K562 (cell line): Measurements from ENCODE around the gene VPS11. TPM values are rescaled to one million over a fixed set of nuclear protein-coding genes. Genes with fewer than 3 reads are reported as not detected.

Source experiments
- NRF1 ChIP-seq, 2 experiments: fragments of 450-650 bp; IDR thresholded peaks in 1 of 2; conservative IDR thresholded peaks in 1 of 2; 2 replicates each; pipeline ENCODE4 v1.6.1; 2014; ENCODE audit warnings: mild to moderate bottlenecking in 2 of 2
- PYGO2 ChIP-seq: fragments of 450-650 bp; IDR thresholded peaks from 2 replicates; pipeline ENCODE4 v1.6.1; 2016; ENCODE audit warnings: mild to moderate bottlenecking, missing genetic modification characterization, moderate library complexity, missing compliant biosample characterization
- SRF ChIP-seq, 2 experiments: fragments of 250-450, 450-650 bp in 1 of 2; sonication (Bioruptor Pico) in 1 of 2; sonication (generic) in 1 of 2; formaldehyde crosslinking; IDR thresholded peaks; 2 replicates each; pipeline versions ENCODE4 v1.5.0 to v1.5.1; 2020 to 2022; ENCODE audit warnings: mild to moderate bottlenecking in 1 of 2, missing genetic modification reagents in 1 of 2
- SUPT5H ChIP-seq: fragments of 450-650 bp; IDR thresholded peaks from 2 replicates; pipeline ENCODE4 v1.6.1; 2016
- XRCC4 ChIP-seq: IDR thresholded peaks from one replicate; pipeline ENCODE4 v1.6.1; 2011; ENCODE audit not compliant: insufficient read depth, insufficient read length; ENCODE audit errors: extremely low read depth
- ZBED1 ChIP-seq: IDR thresholded peaks from 2 replicates; pipeline ENCODE4 v1.6.1; 2014
- polyA plus RNA-seq, 8 experiments: library from polyadenylated mRNA; depleted of rRNA in 4 of 8; stranded (reverse) in 5 of 8; unstranded in 3 of 8; fragments of >200 nt; fragmentation: Nextera tagmentation in 2 of 8; fragmentation: Illumina TruSeq in 1 of 8; extraction: Ambion mirVana in 2 of 8; extraction: Trizol in 1 of 8; gene quantifications; 2 replicates each; pipeline versions ENCODE4 v1.2.1 to v1.2.3, GENCODE V29; 2011 to 2014; ENCODE audit warnings: inconsistent platforms in 1 of 8, missing spikeins in 1 of 8
- total RNA-seq, 7 experiments: library from RNA; depleted of rRNA in 6 of 7; stranded (reverse); fragments of >200 nt in 6 of 7; fragmentation: Illumina TruSeq in 2 of 7; extraction: Trizol in 2 of 7; gene quantifications; 2 replicates each; pipeline versions ENCODE4 v1.2.1 to v1.2.3, GENCODE V29; 2011 to 2021; ENCODE audit warnings: low replicate concordance in 1 of 7
- TF ChIP-seq, protein P1 (sequence below): fragments of 200-600 bp; sonication (generic); IDR thresholded peaks from one replicate; pipeline ENCODE4 v1.6.1; 2012; ENCODE audit warnings: mild to moderate bottlenecking, low read depth, low read length, inconsistent platforms
- TF ChIP-seq, protein P2 (sequence below), 2 experiments: fragments of 450-650 bp; IDR thresholded peaks; 2 replicates each; pipeline ENCODE4 v1.6.1; 2016
- TF ChIP-seq, protein P3 (sequence below): fragments of 450-650 bp; IDR thresholded peaks from 2 replicates; pipeline ENCODE4 v1.6.1; 2016; ENCODE audit warnings: low read depth, mild to moderate bottlenecking, moderate library complexity
- TF ChIP-seq, protein P4 (sequence below), 3 experiments: fragments of 200-800 bp in 1 of 3; sonication (Bioruptor generic) in 1 of 3; sonication (generic) in 1 of 3; formaldehyde crosslinking in 1 of 3; IDR thresholded peaks; 2 replicates each; pipeline versions ENCODE4 v1.6.1 to v1.8.0; 2016 to 2022; ENCODE audit warnings: mild to moderate bottlenecking in 2 of 3, missing compliant biosample characterization in 2 of 3, missing genetic modification characterization in 2 of 3, missing genetic modification reagents in 1 of 3

The VPS11 gene
- total and polyA plus RNA-seq, 9 of the 15 experiments (the other 6 are each of a cell fraction or from before 2014, with no cell fraction given): 14.1 to 35.5 (median 27.5) TPM

DNA sequence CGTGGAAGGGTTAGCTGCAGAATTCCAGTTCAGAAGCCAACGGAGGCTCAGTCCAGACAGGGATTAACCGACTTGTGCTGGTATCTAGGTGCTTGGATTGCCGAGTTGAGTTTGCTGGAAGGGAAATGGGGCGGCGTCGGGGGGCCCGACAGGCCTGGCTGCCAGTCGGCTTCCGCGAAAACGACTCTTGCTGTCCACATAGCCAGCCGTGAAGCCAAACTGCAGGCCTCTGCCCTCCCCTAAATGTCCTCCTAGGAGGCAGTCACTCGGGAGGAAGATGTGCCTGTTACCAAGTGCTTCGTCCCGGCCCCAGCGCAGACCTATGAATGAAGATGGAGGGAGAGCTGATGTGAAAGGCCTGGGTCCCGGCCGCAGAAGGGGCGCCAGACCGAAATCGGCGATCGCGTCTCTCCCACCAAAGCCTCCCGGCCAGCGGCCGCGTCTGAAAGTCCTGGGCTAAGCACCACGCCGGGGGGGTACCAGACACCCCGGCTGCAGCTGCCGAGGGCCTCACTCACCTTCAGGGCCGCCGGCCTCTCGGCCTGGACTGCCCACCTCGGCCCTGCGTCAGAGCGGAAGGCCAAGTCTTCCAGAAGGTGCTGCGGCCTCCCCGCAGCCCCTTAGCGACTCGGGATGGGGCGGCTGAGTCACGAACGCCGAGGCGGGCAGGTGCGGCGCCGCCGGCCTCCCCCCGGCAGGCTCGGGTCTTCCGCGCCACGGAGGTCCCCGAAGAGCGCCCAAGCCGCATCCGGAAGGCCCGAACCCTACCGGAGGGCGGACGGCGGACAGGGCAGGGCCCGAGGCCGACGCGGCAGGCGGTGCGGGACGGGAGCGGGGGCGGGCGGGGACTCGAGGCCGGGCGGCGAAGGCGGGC is 26.6 kb downstream of the VPS11 start (continued):
- TF ChIP-seq, protein P1, sequence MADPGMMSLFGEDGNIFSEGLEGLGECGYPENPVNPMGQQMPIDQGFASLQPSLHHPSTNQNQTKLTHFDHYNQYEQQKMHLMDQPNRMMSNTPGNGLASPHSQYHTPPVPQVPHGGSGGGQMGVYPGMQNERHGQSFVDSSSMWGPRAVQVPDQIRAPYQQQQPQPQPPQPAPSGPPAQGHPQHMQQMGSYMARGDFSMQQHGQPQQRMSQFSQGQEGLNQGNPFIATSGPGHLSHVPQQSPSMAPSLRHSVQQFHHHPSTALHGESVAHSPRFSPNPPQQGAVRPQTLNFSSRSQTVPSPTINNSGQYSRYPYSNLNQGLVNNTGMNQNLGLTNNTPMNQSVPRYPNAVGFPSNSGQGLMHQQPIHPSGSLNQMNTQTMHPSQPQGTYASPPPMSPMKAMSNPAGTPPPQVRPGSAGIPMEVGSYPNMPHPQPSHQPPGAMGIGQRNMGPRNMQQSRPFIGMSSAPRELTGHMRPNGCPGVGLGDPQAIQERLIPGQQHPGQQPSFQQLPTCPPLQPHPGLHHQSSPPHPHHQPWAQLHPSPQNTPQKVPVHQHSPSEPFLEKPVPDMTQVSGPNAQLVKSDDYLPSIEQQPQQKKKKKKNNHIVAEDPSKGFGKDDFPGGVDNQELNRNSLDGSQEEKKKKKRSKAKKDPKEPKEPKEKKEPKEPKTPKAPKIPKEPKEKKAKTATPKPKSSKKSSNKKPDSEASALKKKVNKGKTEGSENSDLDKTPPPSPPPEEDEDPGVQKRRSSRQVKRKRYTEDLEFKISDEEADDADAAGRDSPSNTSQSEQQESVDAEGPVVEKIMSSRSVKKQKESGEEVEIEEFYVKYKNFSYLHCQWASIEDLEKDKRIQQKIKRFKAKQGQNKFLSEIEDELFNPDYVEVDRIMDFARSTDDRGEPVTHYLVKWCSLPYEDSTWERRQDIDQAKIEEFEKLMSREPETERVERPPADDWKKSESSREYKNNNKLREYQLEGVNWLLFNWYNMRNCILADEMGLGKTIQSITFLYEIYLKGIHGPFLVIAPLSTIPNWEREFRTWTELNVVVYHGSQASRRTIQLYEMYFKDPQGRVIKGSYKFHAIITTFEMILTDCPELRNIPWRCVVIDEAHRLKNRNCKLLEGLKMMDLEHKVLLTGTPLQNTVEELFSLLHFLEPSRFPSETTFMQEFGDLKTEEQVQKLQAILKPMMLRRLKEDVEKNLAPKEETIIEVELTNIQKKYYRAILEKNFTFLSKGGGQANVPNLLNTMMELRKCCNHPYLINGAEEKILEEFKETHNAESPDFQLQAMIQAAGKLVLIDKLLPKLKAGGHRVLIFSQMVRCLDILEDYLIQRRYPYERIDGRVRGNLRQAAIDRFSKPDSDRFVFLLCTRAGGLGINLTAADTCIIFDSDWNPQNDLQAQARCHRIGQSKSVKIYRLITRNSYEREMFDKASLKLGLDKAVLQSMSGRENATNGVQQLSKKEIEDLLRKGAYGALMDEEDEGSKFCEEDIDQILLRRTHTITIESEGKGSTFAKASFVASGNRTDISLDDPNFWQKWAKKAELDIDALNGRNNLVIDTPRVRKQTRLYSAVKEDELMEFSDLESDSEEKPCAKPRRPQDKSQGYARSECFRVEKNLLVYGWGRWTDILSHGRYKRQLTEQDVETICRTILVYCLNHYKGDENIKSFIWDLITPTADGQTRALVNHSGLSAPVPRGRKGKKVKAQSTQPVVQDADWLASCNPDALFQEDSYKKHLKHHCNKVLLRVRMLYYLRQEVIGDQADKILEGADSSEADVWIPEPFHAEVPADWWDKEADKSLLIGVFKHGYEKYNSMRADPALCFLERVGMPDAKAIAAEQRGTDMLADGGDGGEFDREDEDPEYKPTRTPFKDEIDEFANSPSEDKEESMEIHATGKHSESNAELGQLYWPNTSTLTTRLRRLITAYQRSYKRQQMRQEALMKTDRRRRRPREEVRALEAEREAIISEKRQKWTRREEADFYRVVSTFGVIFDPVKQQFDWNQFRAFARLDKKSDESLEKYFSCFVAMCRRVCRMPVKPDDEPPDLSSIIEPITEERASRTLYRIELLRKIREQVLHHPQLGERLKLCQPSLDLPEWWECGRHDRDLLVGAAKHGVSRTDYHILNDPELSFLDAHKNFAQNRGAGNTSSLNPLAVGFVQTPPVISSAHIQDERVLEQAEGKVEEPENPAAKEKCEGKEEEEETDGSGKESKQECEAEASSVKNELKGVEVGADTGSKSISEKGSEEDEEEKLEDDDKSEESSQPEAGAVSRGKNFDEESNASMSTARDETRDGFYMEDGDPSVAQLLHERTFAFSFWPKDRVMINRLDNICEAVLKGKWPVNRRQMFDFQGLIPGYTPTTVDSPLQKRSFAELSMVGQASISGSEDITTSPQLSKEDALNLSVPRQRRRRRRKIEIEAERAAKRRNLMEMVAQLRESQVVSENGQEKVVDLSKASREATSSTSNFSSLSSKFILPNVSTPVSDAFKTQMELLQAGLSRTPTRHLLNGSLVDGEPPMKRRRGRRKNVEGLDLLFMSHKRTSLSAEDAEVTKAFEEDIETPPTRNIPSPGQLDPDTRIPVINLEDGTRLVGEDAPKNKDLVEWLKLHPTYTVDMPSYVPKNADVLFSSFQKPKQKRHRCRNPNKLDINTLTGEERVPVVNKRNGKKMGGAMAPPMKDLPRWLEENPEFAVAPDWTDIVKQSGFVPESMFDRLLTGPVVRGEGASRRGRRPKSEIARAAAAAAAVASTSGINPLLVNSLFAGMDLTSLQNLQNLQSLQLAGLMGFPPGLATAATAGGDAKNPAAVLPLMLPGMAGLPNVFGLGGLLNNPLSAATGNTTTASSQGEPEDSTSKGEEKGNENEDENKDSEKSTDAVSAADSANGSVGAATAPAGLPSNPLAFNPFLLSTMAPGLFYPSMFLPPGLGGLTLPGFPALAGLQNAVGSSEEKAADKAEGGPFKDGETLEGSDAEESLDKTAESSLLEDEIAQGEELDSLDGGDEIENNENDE: peak; percentile 11
- TF ChIP-seq, protein P2, sequence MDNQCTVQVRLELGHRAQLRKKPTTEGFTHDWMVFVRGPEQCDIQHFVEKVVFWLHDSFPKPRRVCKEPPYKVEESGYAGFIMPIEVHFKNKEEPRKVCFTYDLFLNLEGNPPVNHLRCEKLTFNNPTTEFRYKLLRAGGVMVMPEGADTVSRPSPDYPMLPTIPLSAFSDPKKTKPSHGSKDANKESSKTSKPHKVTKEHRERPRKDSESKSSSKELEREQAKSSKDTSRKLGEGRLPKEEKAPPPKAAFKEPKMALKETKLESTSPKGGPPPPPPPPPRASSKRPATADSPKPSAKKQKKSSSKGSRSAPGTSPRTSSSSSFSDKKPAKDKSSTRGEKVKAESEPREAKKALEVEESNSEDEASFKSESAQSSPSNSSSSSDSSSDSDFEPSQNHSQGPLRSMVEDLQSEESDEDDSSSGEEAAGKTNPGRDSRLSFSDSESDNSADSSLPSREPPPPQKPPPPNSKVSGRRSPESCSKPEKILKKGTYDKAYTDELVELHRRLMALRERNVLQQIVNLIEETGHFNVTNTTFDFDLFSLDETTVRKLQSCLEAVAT (IDR thresholded peaks at IDR 0.05): peak in 1 of 2 experiments; percentile 46; a peak in 3 of 4 replicates
- TF ChIP-seq XRCC4 (no peak), SRF (CRISPR knock-in tag; IDR thresholded peaks at IDR 0.05) (peak in 1 of 2 experiments; percentile 51; a peak in 1 of 4 replicates), NRF1 (conservative IDR thresholded peaks at IDR 0.05 in 1 of 2, IDR thresholded peaks at IDR 0.05 in 1 of 2) (0 out of 4 replicates have a peak, but pooled peaks of 1 of the 2 experiments have one; percentile 11), SUPT5H (peak; percentile 67), PYGO2 (no peak), ZBED1 (0 out of 2 replicates have a peak, but pooled peaks have one; percentile 21)
- TF ChIP-seq, protein P3, sequence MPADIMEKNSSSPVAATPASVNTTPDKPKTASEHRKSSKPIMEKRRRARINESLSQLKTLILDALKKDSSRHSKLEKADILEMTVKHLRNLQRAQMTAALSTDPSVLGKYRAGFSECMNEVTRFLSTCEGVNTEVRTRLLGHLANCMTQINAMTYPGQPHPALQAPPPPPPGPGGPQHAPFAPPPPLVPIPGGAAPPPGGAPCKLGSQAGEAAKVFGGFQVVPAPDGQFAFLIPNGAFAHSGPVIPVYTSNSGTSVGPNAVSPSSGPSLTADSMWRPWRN: no peak
- TF ChIP-seq, protein P4, sequence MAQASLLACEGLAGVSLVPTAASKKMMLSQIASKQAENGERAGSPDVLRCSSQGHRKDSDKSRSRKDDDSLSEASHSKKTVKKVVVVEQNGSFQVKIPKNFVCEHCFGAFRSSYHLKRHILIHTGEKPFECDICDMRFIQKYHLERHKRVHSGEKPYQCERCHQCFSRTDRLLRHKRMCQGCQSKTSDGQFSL (CRISPR knock-in tag; IDR thresholded peaks at IDR 0.05): 0 out of 2 replicates have a peak, but pooled peaks have one; percentile 14
- TF ChIP-seq, protein P4 (tag; IDR thresholded peaks at IDR 0.05): no peak
